Endothelial cell of umbilical vein (primary cell): Measurements from ENCODE around the gene KIDINS220.

Source experiments
- EZH2 ChIP-seq: IDR thresholded peaks from 2 replicates; pipeline ENCODE4 v1.6.1; 2012; ENCODE audit warnings: borderline replicate concordance, low read depth, mild to moderate bottlenecking, moderate library complexity, low read length, inconsistent platforms; ENCODE audit not compliant: severe bottlenecking
- MYC ChIP-seq: IDR thresholded peaks from one replicate; pipeline ENCODE4 v1.6.1; 2011; ENCODE audit warnings: mild to moderate bottlenecking, low read depth, low read length
- POLR2A ChIP-seq: IDR thresholded peaks from 2 replicates; pipeline ENCODE4 v1.6.1; 2012; ENCODE audit warnings: low read depth, mild to moderate bottlenecking, control low read depth, low read length
- TF ChIP-seq, protein P1 (sequence below), 2 donors: IDR thresholded peaks; 1 replicate in 1 of 2; 2 replicates in 1 of 2; pipeline ENCODE4 v1.5.1; 2011; ENCODE audit warnings: low read length in 2 of 2, mild to moderate bottlenecking in 2 of 2, moderate library complexity in 2 of 2, control low read depth in 1 of 2, inconsistent platforms in 1 of 2, low read depth in 1 of 2; ENCODE audit not compliant: insufficient read depth in 1 of 2; ENCODE audit errors: extremely low read depth in 1 of 2

DNA sequence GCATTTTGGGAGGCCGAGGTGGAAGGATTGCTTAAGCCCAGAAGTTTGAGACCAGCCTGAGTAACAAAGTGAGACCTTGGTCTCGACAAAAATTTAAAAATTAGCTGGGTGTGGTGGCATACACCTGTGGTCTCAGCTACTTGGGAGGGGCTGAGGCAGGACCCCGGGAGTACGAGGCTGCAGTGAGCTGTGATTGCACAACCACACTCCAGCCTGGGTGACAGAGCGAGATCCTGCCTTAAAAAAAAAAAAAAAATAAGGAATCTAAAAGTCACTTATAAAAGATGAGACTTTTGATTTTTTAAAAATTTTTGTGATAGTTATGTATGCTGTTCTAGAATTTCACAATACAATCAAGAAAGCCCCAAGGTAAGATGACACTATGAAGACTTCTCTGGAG is 122.4 kb downstream of the KIDINS220 start:
- TF ChIP-seq, protein P1, sequence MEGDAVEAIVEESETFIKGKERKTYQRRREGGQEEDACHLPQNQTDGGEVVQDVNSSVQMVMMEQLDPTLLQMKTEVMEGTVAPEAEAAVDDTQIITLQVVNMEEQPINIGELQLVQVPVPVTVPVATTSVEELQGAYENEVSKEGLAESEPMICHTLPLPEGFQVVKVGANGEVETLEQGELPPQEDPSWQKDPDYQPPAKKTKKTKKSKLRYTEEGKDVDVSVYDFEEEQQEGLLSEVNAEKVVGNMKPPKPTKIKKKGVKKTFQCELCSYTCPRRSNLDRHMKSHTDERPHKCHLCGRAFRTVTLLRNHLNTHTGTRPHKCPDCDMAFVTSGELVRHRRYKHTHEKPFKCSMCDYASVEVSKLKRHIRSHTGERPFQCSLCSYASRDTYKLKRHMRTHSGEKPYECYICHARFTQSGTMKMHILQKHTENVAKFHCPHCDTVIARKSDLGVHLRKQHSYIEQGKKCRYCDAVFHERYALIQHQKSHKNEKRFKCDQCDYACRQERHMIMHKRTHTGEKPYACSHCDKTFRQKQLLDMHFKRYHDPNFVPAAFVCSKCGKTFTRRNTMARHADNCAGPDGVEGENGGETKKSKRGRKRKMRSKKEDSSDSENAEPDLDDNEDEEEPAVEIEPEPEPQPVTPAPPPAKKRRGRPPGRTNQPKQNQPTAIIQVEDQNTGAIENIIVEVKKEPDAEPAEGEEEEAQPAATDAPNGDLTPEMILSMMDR (IDR thresholded peaks at IDR 0.05; ENCODE audit: extremely low read depth in 1 of 2, insufficient read depth in 1 of 2, low read depth in 1 of 2, low read length in 2 of 2): no peak
- TF ChIP-seq EZH2 (no peak), POLR2A (no peak), MYC (no peak)
